Activated B cell treated with CpG ODN at 0.5 μM for 24 hours (primary cell): Measurements from ENCODE around the gene PDGFRB. TPM values are rescaled to one million over a fixed set of nuclear protein-coding genes. Genes with fewer than 3 reads are reported as not detected.

Experiments
- ATAC-seq: fragments of 200-7000 bp; cut with Tn5 transposase; one replicate; pipeline ENCODE4 v1.10.0; 2021; ENCODE audit warnings: low read depth, mild to moderate bottlenecking, moderate library complexity
- CTCF ChIA-PET: fragments of 350-600 bp; sonication (Branson Sonifier 250); formaldehyde crosslinking; loops from one replicate; lab custom pipeline; 2021; ENCODE audit warnings: antibody characterized with exemption; lab: Charles Lee
- POLR2A ChIA-PET: fragments of 350-600 bp; sonication (Branson Sonifier 250); formaldehyde crosslinking; loops from one replicate; lab custom pipeline; 2021; ENCODE audit warnings: antibody characterized with exemption; lab: Charles Lee
- DNase-seq: peaks from one replicate; pipeline ENCODE4 v3.0.0; 2022
- H3K27ac Mint-ChIP-seq: one replicate; pipeline ENCODE4 v1.8.0; 2020; ENCODE audit warnings: mixed read lengths
- H3K27me3 Mint-ChIP-seq: one replicate; pipeline ENCODE4 v1.8.0; 2021; ENCODE audit warnings: mixed read lengths
- H3K36me3 Mint-ChIP-seq: one replicate; pipeline ENCODE4 v1.8.0; 2021; ENCODE audit warnings: low read depth, mixed read lengths
- H3K4me1 Mint-ChIP-seq: one replicate; pipeline ENCODE4 v1.8.0; 2021; ENCODE audit warnings: mixed read lengths
- H3K4me3 Mint-ChIP-seq: one replicate; pipeline ENCODE4 v1.8.0; 2020; ENCODE audit warnings: mild to moderate bottlenecking, mixed read lengths
- H3K9me3 Mint-ChIP-seq: one replicate; pipeline ENCODE4 v1.8.0; 2020; ENCODE audit warnings: mixed read lengths
- CTCF ChIP-seq: fragments of 200-600 bp; IDR thresholded peaks from one replicate; pipeline ENCODE4 v1.8.0; 2022; ENCODE audit warnings: antibody characterized with exemption, mild to moderate bottlenecking
- intact Hi-C: fragments of 100-400 bp; cut with micrococcal nuclease; formaldehyde crosslinking; loops from one replicate; pipeline ENCODE4 v1.15.1; 2024
- total RNA-seq: library from RNA; stranded (reverse); gene quantifications from 2 replicates; pipeline ENCODE4 v1.2.3, GENCODE V29; 2022

Gene PDGFRB
- total RNA-seq, 1 donor from 2014 or later = 1.8 TPM

- DNase-seq (no peak), ATAC-seq (no peak)
- ChIA-PET CTCF (no interaction called here), POLR2A (no interaction called here)
- H3K27me3 Mint-ChIP-seq = no peaks in the 10 kb centered on the region
- no peaks in the 10 kb centered on the region for H3K4me1 Mint-ChIP-seq
- intact Hi-C loops = no loop called here
- TF ChIP-seq CTCF = no peak
- H3K27ac Mint-ChIP-seq = no peak overlapping the region
- no peaks in the 10 kb centered on the region for H3K9me3 Mint-ChIP-seq
- H3K36me3 Mint-ChIP-seq = no peaks in the 10 kb centered on the region
- H3K4me3 Mint-ChIP-seq = no peak overlapping the region
Observed at GRCh38 chr5:150120062-150120441, 35.6 kb downstream of the PDGFRB start.

GRCh38 chr5:150119421-150120061, 36.1 kb downstream of the PDGFRB start:
- no peaks in the 10 kb centered on the region for H3K36me3 Mint-ChIP-seq
- H3K27me3 Mint-ChIP-seq = no peaks in the 10 kb centered on the region
- no peaks in the 10 kb centered on the region for H3K4me1 Mint-ChIP-seq
- TF ChIP-seq CTCF = no peak
- CTCF ChIA-PET = no interaction called here
- no peaks in the 10 kb centered on the region for H3K9me3 Mint-ChIP-seq
- ATAC-seq (no peak), DNase-seq (no peak)
- H3K27ac Mint-ChIP-seq = no peak overlapping the region
- POLR2A ChIA-PET = no interaction called here
- intact Hi-C loops = no loop called here
- H3K4me3 Mint-ChIP-seq = no peak overlapping the region

GRCh38 chr5:150118561-150119229, 37.0 kb downstream of the PDGFRB start:
- ChIA-PET POLR2A (no interaction called here), CTCF (interaction anchor here (0.9 kb wide), 1 partner anchor 83 kb away, joined by 3 read pairs; no protein-coding TSS in a partner anchor)
- TF ChIP-seq CTCF = no peak
- Mint-ChIP-seq H3K4me1 (no peaks in the 10 kb centered on the region), H3K27me3 (no peaks in the 10 kb centered on the region), H3K36me3 (no peaks in the 10 kb centered on the region), H3K27ac (no peak overlapping the region), H3K9me3 (no peaks in the 10 kb centered on the region), H3K4me3 (no peak overlapping the region)
- no peak for ATAC-seq
- intact Hi-C loops = no loop called here
- no peak for DNase-seq

GRCh38 chr5:150117945-150118560, 37.6 kb downstream of the PDGFRB start:
- ATAC-seq = no peak
- no peak for DNase-seq
- ChIA-PET POLR2A (no interaction called here), CTCF (interaction anchor here (0.9 kb wide), 1 partner anchor 82 kb away, joined by 3 read pairs; no protein-coding TSS in a partner anchor)
- no peak for TF ChIP-seq CTCF
- Mint-ChIP-seq H3K4me3 (no peak overlapping the region), H3K4me1 (no peaks in the 10 kb centered on the region), H3K27me3 (peaks cover 2% of the 10 kb centered on the region), H3K9me3 (no peaks in the 10 kb centered on the region), H3K36me3 (no peaks in the 10 kb centered on the region), H3K27ac (no peak overlapping the region)
- intact Hi-C loops = no loop called here

- Mint-ChIP-seq H3K4me3 (no peak overlapping the region), H3K27me3 (peaks cover 4% of the 10 kb centered on the region), H3K4me1 (no peaks in the 10 kb centered on the region), H3K36me3 (no peaks in the 10 kb centered on the region), H3K9me3 (no peaks in the 10 kb centered on the region), H3K27ac (no peak overlapping the region)
- ATAC-seq = no peak
- no peak for DNase-seq
- intact Hi-C loops = no loop called here
- no peak for TF ChIP-seq CTCF
- ChIA-PET CTCF (no interaction called here), POLR2A (no interaction called here)
Observed at GRCh38 chr5:150116667-150117400, 38.8 kb downstream of the PDGFRB start.
